RKO (cell line): ENCODE data around the gene CAPN10.
"Not testable (repeated sequence)": the region's sequence is repeated elsewhere in the genome, so short reads cannot be mapped to it uniquely, and the experiment has no call there.

Experiments used
- DNase-seq: peaks from one replicate; pipeline ENCODE4 v3.0.0-alpha.2; 2016; ENCODE audit warnings: low spot score

Gene CAPN10

GRCh38 chr2:240586198-240586918, at the start of gene CAPN10:
CAPN10 (plus strand) TSS chr2:240586734; CDS start chr2:240586912, 178 bp downstream.
- DNase-seq: peak; percentile 95

- DNase-seq: no peak
Observed at GRCh38 chr2:240538031-240538780, 48.3 kb upstream of the CAPN10 start.

- DNase-seq: not testable (repeated sequence)
Observed at GRCh38 chr2:240539101-240539500, 47.4 kb upstream of the CAPN10 start.

GRCh38 chr2:240539906-240540305, 46.6 kb upstream of the CAPN10 start:
- no peak for DNase-seq

- no peak for DNase-seq
Observed at GRCh38 chr2:240551288-240551687, 35.2 kb upstream of the CAPN10 start.

GRCh38 chr2:240551811-240552210, 34.7 kb upstream of the CAPN10 start:
- no peak for DNase-seq

GRCh38 chr2:240553956-240554480, 32.5 kb upstream of the CAPN10 start:
- no peak for DNase-seq

- DNase-seq: no peak
Observed at GRCh38 chr2:240554767-240555493, 31.6 kb upstream of the CAPN10 start.

- DNase-seq: no peak
Observed at GRCh38 chr2:240555541-240556250, 30.8 kb upstream of the CAPN10 start.

GRCh38 chr2:240556553-240557100, 29.9 kb upstream of the CAPN10 start:
- DNase-seq: peak; percentile 46

- DNase-seq: no peak
Observed at GRCh38 chr2:240557101-240557751, 29.3 kb upstream of the CAPN10 start.

GRCh38 chr2:240557808-240558207, 28.7 kb upstream of the CAPN10 start, which contains the start of gene ANKMY1:
ANKMY1 (minus strand) TSS chr2:240557988; CDS start chr2:240557335, 653 bp downstream.
- DNase-seq: no peak

- DNase-seq: no peak
Observed at GRCh38 chr2:240558236-240558761, 28.2 kb upstream of the CAPN10 start.

- DNase-seq: no peak
Observed at GRCh38 chr2:240559286-240559685, 27.2 kb upstream of the CAPN10 start.

GRCh38 chr2:240560084-240560479, 26.5 kb upstream of the CAPN10 start, which contains the start of gene DUSP28:
DUSP28 (plus strand) TSS chr2:240560357; CDS start chr2:240560685, 328 bp downstream.
- peak; percentile 92 for DNase-seq

- DNase-seq: peak; percentile 97
Observed at GRCh38 chr2:240560480-240561324, 25.8 kb upstream of the CAPN10 start.

GRCh38 chr2:240561325-240561971, 25.1 kb upstream of the CAPN10 start:
- peak; percentile 93 for DNase-seq

- DNase-seq: not testable (repeated sequence)
Observed at GRCh38 chr2:240563231-240563630, 23.3 kb upstream of the CAPN10 start.
